ENCODE results near the gene SCUBE1. TPM values are rescaled to one million over a fixed set of nuclear protein-coding genes. Genes with fewer than 3 reads are reported as not detected.

Gene SCUBE1
- total RNA-seq, 3 donors from 2014 or later: 0.48 to 0.98 (median 0.88) TPM

DNA sequence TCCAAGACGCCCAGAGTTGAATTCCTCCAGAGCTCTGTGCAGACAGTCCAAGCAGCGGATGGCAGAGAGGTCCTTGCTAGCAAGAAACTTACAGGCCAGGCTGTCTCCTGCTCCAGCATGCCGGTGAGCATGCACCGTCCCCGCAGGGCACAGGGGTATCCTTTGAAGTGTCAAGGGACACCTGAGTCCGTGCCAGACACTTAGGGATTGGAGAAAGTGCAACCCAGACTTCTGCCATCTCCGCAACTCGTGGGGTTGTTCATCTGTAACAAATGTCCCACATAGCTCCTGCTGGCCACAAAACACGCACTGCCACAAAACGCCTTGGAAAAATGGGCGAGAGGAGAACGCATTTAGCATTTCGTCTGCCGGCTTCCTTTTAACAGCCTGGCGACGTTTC lies 178.5 kb downstream of the SCUBE1 start:
- Histone ChIP-seq H3K36me3 (no peaks in the 10 kb centered on the region), H3K27me3 (no peaks in the 10 kb centered on the region), H3K4me1 (peaks cover 0 to 9% of the 10 kb centered on the region in 2 donors), H3K27ac (peak overlapping the region in 1 of 2 donors; percentile 75), H3K9me3 (no peaks in the 10 kb centered on the region), H3K4me3 (no peak overlapping the region)
- TF ChIP-seq POLR2AphosphoS5 (IDR thresholded peaks at IDR 0.05): no peak
- no peak for TF ChIP-seq POLR2A (IDR thresholded peaks at IDR 0.05)
- TF ChIP-seq, protein P1, sequence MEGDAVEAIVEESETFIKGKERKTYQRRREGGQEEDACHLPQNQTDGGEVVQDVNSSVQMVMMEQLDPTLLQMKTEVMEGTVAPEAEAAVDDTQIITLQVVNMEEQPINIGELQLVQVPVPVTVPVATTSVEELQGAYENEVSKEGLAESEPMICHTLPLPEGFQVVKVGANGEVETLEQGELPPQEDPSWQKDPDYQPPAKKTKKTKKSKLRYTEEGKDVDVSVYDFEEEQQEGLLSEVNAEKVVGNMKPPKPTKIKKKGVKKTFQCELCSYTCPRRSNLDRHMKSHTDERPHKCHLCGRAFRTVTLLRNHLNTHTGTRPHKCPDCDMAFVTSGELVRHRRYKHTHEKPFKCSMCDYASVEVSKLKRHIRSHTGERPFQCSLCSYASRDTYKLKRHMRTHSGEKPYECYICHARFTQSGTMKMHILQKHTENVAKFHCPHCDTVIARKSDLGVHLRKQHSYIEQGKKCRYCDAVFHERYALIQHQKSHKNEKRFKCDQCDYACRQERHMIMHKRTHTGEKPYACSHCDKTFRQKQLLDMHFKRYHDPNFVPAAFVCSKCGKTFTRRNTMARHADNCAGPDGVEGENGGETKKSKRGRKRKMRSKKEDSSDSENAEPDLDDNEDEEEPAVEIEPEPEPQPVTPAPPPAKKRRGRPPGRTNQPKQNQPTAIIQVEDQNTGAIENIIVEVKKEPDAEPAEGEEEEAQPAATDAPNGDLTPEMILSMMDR (IDR thresholded peaks at IDR 0.05): no peak
- no peak for DNase-seq (ENCODE audit: low spot score in 2 of 2)
- intact Hi-C loops (cut with DNase I; ENCODE audit: low total_unique reads): loop anchor here (5.0 kb wide), 1 partner anchor 1687 kb away; no protein-coding TSS in a partner anchor

- TF ChIP-seq POLR2A (IDR thresholded peaks at IDR 0.05) (no peak), POLR2AphosphoS5 (IDR thresholded peaks at IDR 0.05) (no peak)
- TF ChIP-seq, protein P1 (IDR thresholded peaks at IDR 0.05): no peak
- Histone ChIP-seq H3K27ac (peak overlapping the region; percentile 60 to 75), H3K27me3 (no peaks in the 10 kb centered on the region), H3K4me3 (no peak overlapping the region), H3K9me3 (no peaks in the 10 kb centered on the region), H3K36me3 (no peaks in the 10 kb centered on the region), H3K4me1 (peaks cover 0 to 9% of the 10 kb centered on the region in 2 donors)
- no peak for DNase-seq (ENCODE audit: low spot score in 2 of 2)
- intact Hi-C loops (cut with DNase I; ENCODE audit: low total_unique reads): no loop called here
Observed at GRCh38 chr22:43163241-43163795, 179.9 kb downstream of the SCUBE1 start.

GRCh38 chr22:43162412-43163150 lies 180.6 kb downstream of the SCUBE1 start:
- TF ChIP-seq, protein P1 (IDR thresholded peaks at IDR 0.05): no peak
- TF ChIP-seq POLR2AphosphoS5 (IDR thresholded peaks at IDR 0.05) (no peak), POLR2A (IDR thresholded peaks at IDR 0.05) (no peak)
- H3K9me3 ChIP-seq: no peaks in the 10 kb centered on the region
- intact Hi-C loops (cut with DNase I; ENCODE audit: low total_unique reads): no loop called here
- no peak overlapping the region for H3K4me3 ChIP-seq
- H3K4me1 ChIP-seq: peaks cover 0 to 9% of the 10 kb centered on the region in 2 donors
- DNase-seq (ENCODE audit: low spot score in 2 of 2): no peak
- no peaks in the 10 kb centered on the region for H3K36me3 ChIP-seq
- no peaks in the 10 kb centered on the region for H3K27me3 ChIP-seq
- no peak overlapping the region for H3K27ac ChIP-seq

DNA sequence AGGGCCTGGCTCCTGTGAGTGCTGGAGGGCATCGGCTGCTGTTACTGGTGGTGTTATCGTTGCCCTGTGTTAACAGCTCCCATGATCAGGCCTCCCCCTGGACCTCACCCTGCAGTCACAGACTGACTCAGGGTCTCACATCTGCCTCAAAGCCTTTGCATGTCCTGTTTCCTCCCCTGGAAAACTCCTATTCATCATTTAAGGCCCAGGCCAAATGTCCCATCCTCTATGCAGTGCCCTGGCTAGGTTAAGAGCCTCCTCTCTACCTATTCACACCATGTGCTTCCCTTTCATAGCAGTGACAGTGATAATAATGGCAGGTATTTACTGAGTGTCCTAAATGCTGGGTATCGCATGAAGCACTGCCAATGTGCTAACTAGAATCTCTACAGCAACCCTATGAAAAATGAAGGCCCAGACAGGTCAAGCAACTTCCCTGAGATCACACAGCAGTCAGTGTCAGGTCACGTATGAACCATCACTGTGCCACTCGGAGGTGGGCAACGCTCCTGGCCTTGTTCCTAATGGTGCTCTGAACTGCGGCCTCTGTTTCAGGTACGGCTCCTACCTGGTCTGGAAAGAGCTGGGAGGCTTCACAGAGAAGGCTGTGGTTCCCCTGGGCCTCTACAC lies 182.6 kb downstream of the SCUBE1 start:
- intact Hi-C loops (cut with DNase I; ENCODE audit: low total_unique reads): no loop called here
- H3K9me3 ChIP-seq: no peaks in the 10 kb centered on the region
- no peak overlapping the region for H3K4me3 ChIP-seq
- H3K36me3 ChIP-seq: no peaks in the 10 kb centered on the region
- no peak for DNase-seq (ENCODE audit: low spot score in 2 of 2)
- peaks cover 0 to 9% of the 10 kb centered on the region in 2 donors for H3K4me1 ChIP-seq
- TF ChIP-seq, protein P1 (IDR thresholded peaks at IDR 0.05): no peak
- TF ChIP-seq POLR2A (IDR thresholded peaks at IDR 0.05) (no peak), POLR2AphosphoS5 (IDR thresholded peaks at IDR 0.05) (no peak)
- H3K27me3 ChIP-seq: no peaks in the 10 kb centered on the region
- H3K27ac ChIP-seq: no peak overlapping the region
